Measurements from ENCODE around the gene FGFR3. TPM values are rescaled to one million over a fixed set of nuclear protein-coding genes. Genes with fewer than 3 reads are reported as not detected.

FGFR3 gene
- total RNA-seq, 1 donor from 2014 or later, result 6.4 TPM

DNA sequence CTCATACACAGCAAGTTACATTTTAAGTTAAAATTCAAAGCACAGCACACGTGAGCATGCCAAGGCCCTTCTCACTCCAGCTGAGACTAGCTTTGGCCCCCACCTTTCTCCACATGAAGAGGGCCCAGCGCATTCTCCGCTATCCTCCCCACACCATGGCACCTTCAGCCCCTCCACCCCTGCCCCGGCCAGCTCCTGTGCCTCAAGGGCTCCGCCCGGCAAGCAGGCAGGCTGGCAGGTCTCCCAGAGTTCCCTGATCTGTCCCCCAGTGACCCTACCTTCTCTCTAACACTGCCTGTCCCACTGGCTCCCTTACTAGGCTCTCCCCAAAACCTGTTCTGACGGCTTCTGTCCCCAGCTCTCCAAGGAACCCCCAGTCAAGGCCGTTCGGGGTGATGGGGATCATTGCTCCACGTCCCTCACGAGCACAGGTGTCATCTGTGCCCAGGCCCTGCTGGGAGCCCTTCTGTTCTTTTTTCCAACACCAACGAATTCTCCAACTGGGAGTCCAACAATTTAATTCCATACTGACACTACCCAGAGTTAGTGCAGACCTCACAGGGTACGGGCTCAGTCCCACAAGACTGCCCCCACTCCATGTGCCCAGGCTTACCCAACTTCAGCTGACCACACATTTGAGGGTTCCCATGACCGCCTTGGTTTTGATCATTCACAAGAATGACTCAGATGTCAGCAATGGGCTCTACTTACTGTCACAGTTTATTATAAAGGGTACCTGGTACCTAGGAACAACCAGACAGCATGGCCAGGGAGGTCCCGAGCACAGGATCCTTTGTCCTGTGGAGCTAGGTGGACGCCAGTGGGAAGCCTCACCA lies 58.7 kb downstream of the FGFR3 start:
- no peak for DNase-seq (ENCODE audit: extremely low spot score, unreplicated experiment)
- peaks cover 8% of the 10 kb centered on the region for H3K36me3 Mint-ChIP-seq (ENCODE audit: unreplicated experiment)
- no peaks in the 10 kb centered on the region for H3K9me3 Mint-ChIP-seq (ENCODE audit: unreplicated experiment)
- peaks cover 28% of the 10 kb centered on the region for H3K4me1 Mint-ChIP-seq (ENCODE audit: unreplicated experiment)
- peak overlapping the region; percentile 68 for H3K27ac Mint-ChIP-seq (ENCODE audit: unreplicated experiment)
- TF ChIP-seq, protein P1, sequence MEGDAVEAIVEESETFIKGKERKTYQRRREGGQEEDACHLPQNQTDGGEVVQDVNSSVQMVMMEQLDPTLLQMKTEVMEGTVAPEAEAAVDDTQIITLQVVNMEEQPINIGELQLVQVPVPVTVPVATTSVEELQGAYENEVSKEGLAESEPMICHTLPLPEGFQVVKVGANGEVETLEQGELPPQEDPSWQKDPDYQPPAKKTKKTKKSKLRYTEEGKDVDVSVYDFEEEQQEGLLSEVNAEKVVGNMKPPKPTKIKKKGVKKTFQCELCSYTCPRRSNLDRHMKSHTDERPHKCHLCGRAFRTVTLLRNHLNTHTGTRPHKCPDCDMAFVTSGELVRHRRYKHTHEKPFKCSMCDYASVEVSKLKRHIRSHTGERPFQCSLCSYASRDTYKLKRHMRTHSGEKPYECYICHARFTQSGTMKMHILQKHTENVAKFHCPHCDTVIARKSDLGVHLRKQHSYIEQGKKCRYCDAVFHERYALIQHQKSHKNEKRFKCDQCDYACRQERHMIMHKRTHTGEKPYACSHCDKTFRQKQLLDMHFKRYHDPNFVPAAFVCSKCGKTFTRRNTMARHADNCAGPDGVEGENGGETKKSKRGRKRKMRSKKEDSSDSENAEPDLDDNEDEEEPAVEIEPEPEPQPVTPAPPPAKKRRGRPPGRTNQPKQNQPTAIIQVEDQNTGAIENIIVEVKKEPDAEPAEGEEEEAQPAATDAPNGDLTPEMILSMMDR (IDR thresholded peaks at IDR 0.05), result no peak
- no peaks in the 10 kb centered on the region for H3K27me3 Mint-ChIP-seq (ENCODE audit: unreplicated experiment)
- H3K4me3 Mint-ChIP-seq (ENCODE audit: unreplicated experiment), result no peak overlapping the region

DNA sequence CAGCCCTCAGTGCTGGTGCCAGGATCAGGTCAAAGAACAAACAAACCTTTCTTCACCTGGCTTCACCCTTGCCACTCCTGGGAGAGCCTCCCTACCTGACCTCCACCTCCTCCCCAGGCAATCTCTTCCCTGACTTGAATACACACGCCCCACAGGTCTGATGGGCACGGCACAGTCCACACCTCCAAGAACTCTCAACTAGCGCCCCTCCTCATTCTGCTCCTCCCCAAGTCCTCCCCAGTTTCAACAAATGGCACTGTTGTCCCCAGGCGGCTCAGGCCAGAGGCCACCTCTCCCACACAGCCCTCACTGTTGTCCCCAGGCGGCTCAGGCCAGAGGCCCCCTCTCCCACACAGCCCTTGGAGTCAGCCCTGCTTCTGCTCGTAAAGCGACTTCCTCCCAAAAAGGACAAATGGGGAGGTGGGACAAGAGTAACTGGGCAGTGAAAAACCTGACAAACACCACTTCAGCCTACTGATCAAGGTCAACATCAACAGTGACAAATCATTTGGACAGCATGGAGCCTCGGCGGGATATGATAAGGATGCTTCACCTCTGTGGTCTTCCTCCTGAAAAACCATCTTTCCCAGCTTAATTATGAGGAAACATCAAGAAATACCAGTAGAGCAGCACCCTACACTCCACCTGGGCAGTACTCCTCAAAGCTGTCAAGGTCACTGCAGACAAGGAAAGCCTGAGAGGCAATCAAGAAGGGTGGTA lies 60.0 kb downstream of the FGFR3 start:
- no peak overlapping the region for H3K4me3 Mint-ChIP-seq (ENCODE audit: unreplicated experiment)
- DNase-seq (ENCODE audit: extremely low spot score, unreplicated experiment), result no peak
- peaks cover 32% of the 10 kb centered on the region for H3K4me1 Mint-ChIP-seq (ENCODE audit: unreplicated experiment)
- TF ChIP-seq, protein P1 (IDR thresholded peaks at IDR 0.05), result no peak
- H3K27ac Mint-ChIP-seq (ENCODE audit: unreplicated experiment), result no peak overlapping the region
- peaks cover 2% of the 10 kb centered on the region for H3K36me3 Mint-ChIP-seq (ENCODE audit: unreplicated experiment)
- no peaks in the 10 kb centered on the region for H3K9me3 Mint-ChIP-seq (ENCODE audit: unreplicated experiment)
- H3K27me3 Mint-ChIP-seq (ENCODE audit: unreplicated experiment), result no peaks in the 10 kb centered on the region

DNA sequence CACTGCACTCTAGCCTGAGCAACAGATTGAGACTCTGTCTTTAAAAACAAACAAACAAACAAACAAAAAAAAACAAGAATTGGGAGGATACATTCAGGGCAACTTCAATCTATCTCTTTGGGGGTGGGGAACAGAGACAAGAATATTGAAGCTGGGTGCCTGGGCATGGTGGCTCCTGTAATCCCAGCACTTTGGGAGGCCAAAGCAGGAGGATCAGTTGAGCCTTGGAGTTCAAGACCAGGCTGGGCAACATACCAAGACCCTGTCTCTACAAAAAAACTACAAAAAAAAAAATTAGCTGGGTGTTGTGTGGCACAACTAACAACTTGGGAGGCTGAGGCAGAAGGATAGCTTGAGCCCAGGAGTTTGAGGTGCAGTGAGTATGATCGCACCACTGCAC lies 61.7 kb downstream of the FGFR3 start:
- Mint-ChIP-seq H3K27me3 (ENCODE audit: unreplicated experiment) (no peaks in the 10 kb centered on the region), H3K4me3 (ENCODE audit: unreplicated experiment) (peak overlapping the region; percentile 76), H3K4me1 (ENCODE audit: unreplicated experiment) (peaks cover 32% of the 10 kb centered on the region), H3K27ac (ENCODE audit: unreplicated experiment) (peak overlapping the region; percentile 56), H3K9me3 (ENCODE audit: unreplicated experiment) (no peaks in the 10 kb centered on the region), H3K36me3 (ENCODE audit: unreplicated experiment) (peaks cover 2% of the 10 kb centered on the region)
- TF ChIP-seq, protein P1 (IDR thresholded peaks at IDR 0.05), result no peak
- DNase-seq (ENCODE audit: extremely low spot score, unreplicated experiment), result no peak

DNA sequence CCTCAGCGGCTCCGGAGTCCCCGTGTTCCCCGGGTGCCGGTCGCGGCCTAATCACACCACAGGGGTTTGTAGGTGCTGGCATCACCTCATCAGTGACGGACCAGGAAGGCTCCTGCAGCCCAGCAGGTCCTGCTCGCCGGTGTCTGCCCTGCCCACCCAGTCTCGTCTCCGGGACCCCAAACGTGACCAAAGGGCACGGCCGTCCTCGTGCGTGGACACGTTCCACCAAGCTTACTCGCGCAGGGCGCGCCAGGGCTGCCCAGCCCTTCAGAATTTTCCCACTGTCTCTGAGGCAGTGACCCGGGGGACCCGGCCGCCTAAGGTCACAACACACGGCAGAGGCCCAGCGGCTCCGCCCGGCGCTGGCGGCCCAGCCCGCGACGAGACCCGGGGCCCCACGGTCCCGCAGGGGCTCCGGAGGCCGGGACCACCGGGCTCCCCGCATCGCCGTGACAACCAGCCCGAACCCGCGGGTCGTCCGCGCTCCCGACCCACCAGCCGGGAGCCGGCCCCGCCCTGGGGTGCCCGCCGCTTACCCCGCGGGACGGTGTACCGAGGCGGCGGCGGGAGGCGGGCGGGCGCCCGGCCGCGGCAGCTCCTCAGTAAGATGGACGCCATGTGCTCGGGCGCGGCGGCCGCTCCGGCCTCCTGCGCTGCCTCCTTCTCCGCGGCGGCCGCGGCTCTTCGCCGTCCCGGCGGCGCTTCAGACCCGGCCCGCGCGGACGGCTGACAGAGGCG lies 62.4 kb downstream of the FGFR3 start:
- no peaks in the 10 kb centered on the region for H3K9me3 Mint-ChIP-seq (ENCODE audit: unreplicated experiment)
- no peak for DNase-seq (ENCODE audit: extremely low spot score, unreplicated experiment)
- peaks cover 2% of the 10 kb centered on the region for H3K36me3 Mint-ChIP-seq (ENCODE audit: unreplicated experiment)
- TF ChIP-seq, protein P1 (IDR thresholded peaks at IDR 0.05), result no peak
- no peaks in the 10 kb centered on the region for H3K27me3 Mint-ChIP-seq (ENCODE audit: unreplicated experiment)
- peaks cover 32% of the 10 kb centered on the region for H3K4me1 Mint-ChIP-seq (ENCODE audit: unreplicated experiment)
- peak overlapping the region; percentile 56 for H3K27ac Mint-ChIP-seq (ENCODE audit: unreplicated experiment)
- peak overlapping the region; percentile 76 for H3K4me3 Mint-ChIP-seq (ENCODE audit: unreplicated experiment)
